H1 (cell line): ENCODE measurements around the gene C19orf53. TPM values are rescaled to one million over a fixed set of nuclear protein-coding genes. Genes with fewer than 3 reads are reported as not detected.

Experiments
- CTCF ChIA-PET: fragments of 300-600 bp; sonication (Branson Sonifier 250); formaldehyde crosslinking; loops from one replicate; lab custom pipeline; 2021; ENCODE audit not compliant: partially characterized antibody; lab: Charles Lee
- POLR2A ChIA-PET: fragments of 300-600 bp; sonication (Branson Sonifier 250); formaldehyde crosslinking; loops from one replicate; lab custom pipeline; 2021; ENCODE audit warnings: inconsistent platforms; ENCODE audit not compliant: partially characterized antibody; lab: Charles Lee
- DNase-seq, 2 experiments: peaks; one replicate each; pipeline versions ENCODE4 v3.0.0 to v3.0.0-alpha.2; 2010 to 2022; ENCODE audit warnings: low spot score in 2 of 2, low read depth in 1 of 2, mixed read lengths in 1 of 2
- FAIRE-seq: peaks from 2 replicates; lab custom pipeline; 2011; peaks lifted over from hg19 to GRCh38; lab: Jason Lieb, UNC
- H2AFZ ChIP-seq: 2 replicates; pipeline ENCODE4 v1.8.1; 2012; ENCODE audit warnings: low read length, inconsistent platforms
- H2AK5ac ChIP-seq: 2 replicates; pipeline ENCODE4 v1.6.1; 2013; ENCODE audit warnings: low read depth, low read length
- H2BK120ac ChIP-seq: replicated peaks from 2 replicates; pipeline ENCODE3; 2013; ENCODE audit warnings: low read depth, low read length, inconsistent platforms
- H2BK12ac ChIP-seq: 2 replicates; pipeline ENCODE4 v1.6.1; 2013; ENCODE audit warnings: low read depth, low read length
- H2BK15ac ChIP-seq: 2 replicates; pipeline ENCODE4 v1.6.1; 2013; ENCODE audit warnings: low read length
- H2BK20ac ChIP-seq: 2 replicates; pipeline ENCODE4 v1.6.1; 2013; ENCODE audit warnings: low read length
- H2BK5ac ChIP-seq: 2 replicates; pipeline ENCODE4 v1.6.1; 2013; ENCODE audit warnings: low read depth, low read length
- H3K14ac ChIP-seq: 2 replicates; pipeline ENCODE4 v1.6.1; 2013; ENCODE audit warnings: inconsistent platforms; ENCODE audit not compliant: insufficient read length
- H3K18ac ChIP-seq: 2 replicates; pipeline ENCODE4 v1.6.1; 2013; ENCODE audit warnings: low read length; ENCODE audit errors: extremely low read depth
- H3K23ac ChIP-seq: 2 replicates; pipeline ENCODE4 v1.6.1; 2013; ENCODE audit warnings: inconsistent platforms; ENCODE audit not compliant: insufficient read length
- H3K23me2 ChIP-seq: 2 replicates; pipeline ENCODE4 v1.6.1; 2013; ENCODE audit warnings: low read depth, low read length
- H3K27ac ChIP-seq: 2 replicates; pipeline ENCODE4 v1.6.1; 2011; ENCODE audit warnings: low read depth, low read length, inconsistent platforms
- H3K27me3 ChIP-seq, 4 experiments: replicated peaks in 1 of 4; 1 replicate in 1 of 4; 2 replicates in 3 of 4; pipeline versions ENCODE4 v1.6.1 to v1.8.1; 2011 to 2013; ENCODE audit warnings: low read length in 3 of 4, mild to moderate bottlenecking in 3 of 4, inconsistent platforms in 2 of 4, mixed read lengths in 2 of 4, moderate library complexity in 1 of 4; ENCODE audit not compliant: control insufficient read depth in 3 of 4, insufficient read depth in 3 of 4; ENCODE audit errors: extremely low read depth in 1 of 4
- H3K36me3 ChIP-seq, 4 experiments: 2 replicates each; pipeline versions ENCODE4 v1.6.1 to v1.8.1; 2011 to 2013; ENCODE audit warnings: mild to moderate bottlenecking in 4 of 4, low read length in 3 of 4, moderate library complexity in 2 of 4, control low read depth in 1 of 4, inconsistent platforms in 1 of 4; ENCODE audit not compliant: insufficient read depth in 4 of 4, control insufficient read depth in 2 of 4
- H3K4ac ChIP-seq: replicated peaks from 2 replicates; pipeline ENCODE3; 2013; ENCODE audit warnings: low read length, low read depth, mixed read lengths, inconsistent platforms; ENCODE audit not compliant: insufficient read length
- H3K4me1 ChIP-seq, 4 experiments: replicated peaks in 1 of 4; 1 replicate in 1 of 4; 2 replicates in 3 of 4; pipeline versions ENCODE4 v1.6.1 to v1.8.1; 2011 to 2013; ENCODE audit warnings: low read length in 3 of 4, inconsistent platforms in 2 of 4, mixed read lengths in 1 of 4; ENCODE audit not compliant: insufficient read depth in 4 of 4, control insufficient read depth in 3 of 4
- H3K4me2 ChIP-seq, 2 experiments: 2 replicates each; pipeline versions ENCODE4 v1.6.1 to v1.8.1; 2011 to 2013; ENCODE audit warnings: low read depth in 2 of 2, low read length in 2 of 2, control low read depth in 1 of 2, inconsistent platforms in 1 of 2, mild to moderate bottlenecking in 1 of 2; ENCODE audit not compliant: insufficient read depth in 1 of 2
- H3K4me3 ChIP-seq, 4 experiments: fragments of 200-600, 300-600 bp in 1 of 4; sonication (generic), shearing (Covaris generic), sonication (Bioruptor Twin) in 1 of 4; 2 replicates each; pipeline versions ENCODE4 v1.5.1 to v1.8.1; 2011 to 2016; ENCODE audit warnings: low read length in 4 of 4, low read depth in 3 of 4, control low read depth in 2 of 4, inconsistent platforms in 2 of 4, mild to moderate bottlenecking in 2 of 4, mixed read lengths in 1 of 4, moderate library complexity in 1 of 4; ENCODE audit not compliant: insufficient read depth in 2 of 4; ENCODE audit errors: extremely low read depth in 1 of 4
- H3K56ac ChIP-seq: replicated peaks from 2 replicates; pipeline ENCODE3; 2013; ENCODE audit warnings: low read depth, mild to moderate bottlenecking, mixed read lengths, low read length, inconsistent platforms; ENCODE audit not compliant: insufficient read length
- H3K79me1 ChIP-seq: 2 replicates; pipeline ENCODE4 v1.6.1; 2013; ENCODE audit warnings: low read depth, low read length, control low read depth
- H3K79me2 ChIP-seq, 2 experiments: 2 replicates each; pipeline versions ENCODE4 v1.6.1 to v1.8.1; 2012 to 2013; ENCODE audit warnings: low read length in 2 of 2, mild to moderate bottlenecking in 2 of 2, inconsistent platforms in 1 of 2; ENCODE audit not compliant: insufficient read depth in 2 of 2, control insufficient read depth in 1 of 2
- H3K9ac ChIP-seq, 4 experiments: replicated peaks in 1 of 4; 1 replicate in 1 of 4; 2 replicates in 3 of 4; pipeline versions ENCODE4 v1.6.1 to v1.8.1; 2011 to 2013; ENCODE audit warnings: low read depth in 3 of 4, low read length in 3 of 4, control low read depth in 2 of 4, mild to moderate bottlenecking in 2 of 4, moderate library complexity in 2 of 4, inconsistent platforms in 1 of 4; ENCODE audit errors: extremely low read depth in 1 of 4
- H3K9me3 ChIP-seq, 2 experiments: 2 replicates each; pipeline versions ENCODE4 v1.6.1 to v1.8.1; 2012 to 2013; ENCODE audit warnings: mild to moderate bottlenecking in 2 of 2, moderate library complexity in 2 of 2, control low read depth in 1 of 2, inconsistent platforms in 1 of 2, low read depth in 1 of 2, low read length in 1 of 2, mixed read lengths in 1 of 2; ENCODE audit not compliant: insufficient read depth in 2 of 2
- H4K20me1 ChIP-seq, 2 experiments: replicated peaks in 1 of 2; 2 replicates each; pipeline versions ENCODE3 to v1.8.1; 2011 to 2013; ENCODE audit warnings: inconsistent platforms in 2 of 2, low read length in 2 of 2, mild to moderate bottlenecking in 1 of 2; ENCODE audit not compliant: insufficient read depth in 2 of 2, control insufficient read depth in 1 of 2
- H4K5ac ChIP-seq: 2 replicates; pipeline ENCODE4 v1.6.1; 2013; ENCODE audit warnings: low read length, low read depth, mixed read lengths, inconsistent platforms; ENCODE audit not compliant: insufficient read length
- H4K8ac ChIP-seq: 2 replicates; pipeline ENCODE4 v1.8.0; 2013; ENCODE audit warnings: mild to moderate bottlenecking, moderate library complexity, low read length, inconsistent platforms; ENCODE audit not compliant: insufficient read depth; ENCODE audit errors: extremely low read depth
- H4K91ac ChIP-seq: replicated peaks from 2 replicates; pipeline ENCODE3; 2013; ENCODE audit warnings: low read length, mixed read lengths, inconsistent platforms; ENCODE audit not compliant: insufficient read length
- BRCA1 ChIP-seq: IDR thresholded peaks from 2 replicates; pipeline ENCODE4 v1.6.1; 2012; ENCODE audit warnings: low read depth, low read length, improper control_type of control experiment
- FOSL1 ChIP-seq: IDR thresholded peaks from 2 replicates; pipeline ENCODE4 v1.6.1; 2011; ENCODE audit warnings: mild to moderate bottlenecking, low read depth, low read length, moderate library complexity; ENCODE audit not compliant: insufficient read depth
- KDM4A ChIP-seq: IDR thresholded peaks from one replicate; pipeline ENCODE4 v1.7.1; 2012; ENCODE audit warnings: low read depth, mild to moderate bottlenecking, moderate library complexity, low read length, inconsistent platforms; ENCODE audit not compliant: severe bottlenecking
- RXRA ChIP-seq: IDR thresholded peaks from 2 replicates; pipeline ENCODE4 v1.6.1; 2011; ENCODE audit warnings: low read depth, mild to moderate bottlenecking, low read length, moderate library complexity; ENCODE audit not compliant: insufficient read depth
- SAP30 ChIP-seq: fragments of 300-600 bp; sonication (generic); IDR thresholded peaks from 2 replicates; pipeline ENCODE4 v1.7.1; 2012; ENCODE audit warnings: low read length, moderate library complexity, mild to moderate bottlenecking, inconsistent platforms; ENCODE audit not compliant: insufficient read depth, insufficient replicate concordance
- WGBS, 2 experiments: shearing (Covaris generic) in 1 of 2; methylation state at CpG; one replicate each; pipeline versions ENCODE4 v1.1.6 to v1.1.7; 2013 to 2015; ENCODE audit warnings: low lambda C conversion rate in 2 of 2, mixed read lengths in 2 of 2, inconsistent platforms in 1 of 2, low coverage in 1 of 2, missing lambda C conversion rate in 1 of 2; ENCODE audit not compliant: insufficient replicate concordance in 2 of 2, insufficient coverage in 1 of 2, insufficient read length in 1 of 2; ENCODE audit errors: extremely low coverage in 1 of 2, missing lambda C conversion rate in 1 of 2; 5-methylcytosine and 5-hydroxymethylcytosine counted together
- polyA plus RNA-seq, 7 experiments: library from polyadenylated mRNA; depleted of rRNA in 3 of 7; stranded (reverse) in 5 of 7; unstranded in 2 of 7; fragments of >200 nt in 5 of 7; fragments of 200-250 nt in 2 of 7; gene quantifications; 1 replicate in 5 of 7; 2 replicates in 1 of 7; 4 replicates in 1 of 7; pipeline versions ENCODE4 v1.2.1 to v1.2.3, GENCODE V29; 2011 to 2013; ENCODE audit warnings: missing spikeins in 2 of 7, mixed read lengths in 2 of 7
- total RNA-seq: library from RNA; stranded (reverse); fragmentation: NEBNext Ultra II Directional; extraction: Animal tissue kit (Norgen Biotek cat#: 25700); gene quantifications from 2 replicates; pipeline ENCODE4 v1.2.1, GENCODE V29; 2021

The C19orf53 gene
- total and polyA plus RNA-seq, 2 of the 8 experiments (the other 6 are each of a cell fraction or from before 2014, with no cell fraction given), result 104 to 169 TPM

DNA sequence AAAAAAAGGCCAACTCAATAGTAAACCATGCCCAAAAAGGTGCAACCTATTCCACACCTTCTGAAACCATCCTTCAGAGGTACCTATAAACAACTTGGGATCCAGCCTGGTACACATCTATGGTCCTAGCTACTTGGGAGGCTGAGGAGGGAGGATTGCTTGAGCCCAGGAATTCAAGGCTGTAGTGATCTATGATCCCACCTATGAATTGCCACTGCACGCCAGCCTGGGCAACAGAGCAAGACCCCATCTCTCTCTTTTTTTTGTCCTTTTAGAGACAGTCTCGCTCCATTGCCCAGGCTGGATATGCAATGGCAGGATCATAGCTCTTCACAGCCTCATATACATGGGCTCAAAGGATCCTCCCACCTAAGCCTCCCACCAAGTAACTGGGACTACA, 47.0 kb downstream of the C19orf53 start:
- H3K79me1 ChIP-seq, result peaks cover 3% of the 10 kb centered on the region; the same call in 1 of the 2 replicates
- no peaks in the 10 kb centered on the region for H3K27me3 ChIP-seq
- peaks cover 0 to 7% (median 5%) of the 10 kb centered on the region in 4 experiments; a peak in 5 of 7 replicates for H3K4me1 ChIP-seq
- no peaks in the 10 kb centered on the region for H3K9me3 ChIP-seq
- no peak overlapping the region for H3K27ac ChIP-seq
- no peaks in the 10 kb centered on the region for H3K79me2 ChIP-seq
- H2BK20ac ChIP-seq, result no peak overlapping the region
- no peak overlapping the region for H3K14ac ChIP-seq
- no peak overlapping the region for H4K8ac ChIP-seq
- H4K91ac ChIP-seq, result no peak overlapping the region
- TF ChIP-seq SAP30 (no peak), KDM4A (no peak), FOSL1 (no peak), RXRA (no peak), BRCA1 (no peak)
- no peak for FAIRE-seq
- no peak overlapping the region for H3K56ac ChIP-seq
- no peak for DNase-seq
- 86% methylated on average over 2 of the region's 2 CpGs; no CpG with 5 or more reads in 1 of the 2 experiments for WGBS, 2 experiments
- ChIA-PET POLR2A (interaction anchor here (0.5 to 1.2 kb wide), 4 partner anchors 11 to 73 kb away, joined by 3 to 5 read pairs (median 3); no protein-coding TSS in a partner anchor), CTCF (interaction anchor here (0.6 to 2.2 kb wide), 5 partner anchors 9 to 24 kb away, joined by 3 to 7 read pairs (median 3); no protein-coding TSS in a partner anchor)
- no peak overlapping the region for H2AFZ ChIP-seq
- no peak overlapping the region for H3K4ac ChIP-seq
- H3K36me3 ChIP-seq, result peaks cover 6 to 28% (median 11%) of the 10 kb centered on the region in 4 experiments
- H3K23ac ChIP-seq, result no peak overlapping the region
- H3K9ac ChIP-seq, result no peak overlapping the region
- no peak overlapping the region for H2BK12ac ChIP-seq
- no peak overlapping the region for H3K18ac ChIP-seq
- no peak overlapping the region for H2BK120ac ChIP-seq
- H2BK5ac ChIP-seq, result no peak overlapping the region
- H3K4me3 ChIP-seq, result no peak overlapping the region
- peaks cover 7% of the 10 kb centered on the region; the same call in 1 of the 2 replicates for H3K23me2 ChIP-seq
- no peak overlapping the region for H3K4me2 ChIP-seq
- H2AK5ac ChIP-seq, result no peak overlapping the region
- no peak overlapping the region for H4K5ac ChIP-seq
- peaks cover 0 to 6% of the 10 kb centered on the region in 2 experiments for H4K20me1 ChIP-seq
- H2BK15ac ChIP-seq, result no peak overlapping the region
